Globus pallidus (tissue), 1 donor: ENCODE results near the gene PPP1R16B.

Experiments
- DNase-seq: peaks from one replicate; pipeline ENCODE4 v3.0.0-alpha.2; 2015; ENCODE audit warnings: low spot score

PPP1R16B gene

DNA sequence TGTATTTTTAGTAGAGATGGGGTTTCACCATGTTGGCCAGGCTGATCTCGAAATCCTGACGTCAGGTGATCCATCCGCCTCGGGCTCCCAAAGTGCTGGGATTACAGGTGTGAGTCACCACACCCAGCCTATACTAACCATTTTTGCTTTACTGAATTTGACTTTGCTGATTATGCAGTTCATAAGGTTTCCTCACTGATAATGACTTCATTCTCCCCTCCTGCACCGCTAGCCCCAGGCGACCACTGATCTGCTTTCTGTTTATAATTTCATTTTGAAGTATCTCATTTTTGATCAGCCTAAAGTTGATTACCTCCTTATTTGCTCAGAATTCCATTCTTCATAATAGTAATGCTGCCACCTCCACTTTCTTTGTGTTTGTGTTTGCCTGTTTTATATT is 72.0 kb downstream of the PPP1R16B start:
- no peak for DNase-seq

- DNase-seq: no peak
These were observed 73.4 kb downstream of the PPP1R16B start for GRCh38 chr20:38878866-38879265.

- DNase-seq: no peak
These were observed 75.6 kb downstream of the PPP1R16B start for GRCh38 chr20:38880952-38881735.

DNA sequence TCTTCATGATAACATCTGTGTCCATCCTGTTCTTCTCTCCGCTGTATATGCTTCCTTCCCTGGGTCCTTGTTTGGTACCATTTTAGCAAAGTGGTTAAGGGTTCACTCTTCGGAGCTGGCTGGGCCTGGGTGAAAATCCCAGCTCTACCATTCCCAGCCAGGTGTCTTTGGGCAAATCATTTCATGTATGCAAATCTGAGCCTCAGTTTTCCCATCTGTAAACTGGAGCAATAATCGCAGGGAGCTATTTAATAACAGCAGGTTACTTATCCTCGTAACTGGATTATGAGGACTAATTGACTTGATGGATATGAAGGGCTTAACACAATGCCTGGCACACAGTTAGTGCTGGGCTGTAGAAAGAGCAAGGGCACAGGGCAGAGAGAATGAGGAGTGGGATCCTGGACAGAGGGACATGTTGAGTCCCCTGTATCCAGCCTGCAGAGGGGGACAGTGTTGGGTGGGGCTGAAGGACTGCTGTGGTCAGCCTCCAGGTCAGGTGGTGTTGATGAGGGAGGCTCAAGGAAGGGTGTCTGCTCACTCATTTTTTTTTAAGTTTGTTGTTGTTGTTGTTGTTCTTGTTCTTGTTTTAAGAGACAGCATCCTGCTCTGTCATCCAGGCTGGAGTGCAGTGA is 76.4 kb downstream of the PPP1R16B start:
- no peak for DNase-seq

DNA sequence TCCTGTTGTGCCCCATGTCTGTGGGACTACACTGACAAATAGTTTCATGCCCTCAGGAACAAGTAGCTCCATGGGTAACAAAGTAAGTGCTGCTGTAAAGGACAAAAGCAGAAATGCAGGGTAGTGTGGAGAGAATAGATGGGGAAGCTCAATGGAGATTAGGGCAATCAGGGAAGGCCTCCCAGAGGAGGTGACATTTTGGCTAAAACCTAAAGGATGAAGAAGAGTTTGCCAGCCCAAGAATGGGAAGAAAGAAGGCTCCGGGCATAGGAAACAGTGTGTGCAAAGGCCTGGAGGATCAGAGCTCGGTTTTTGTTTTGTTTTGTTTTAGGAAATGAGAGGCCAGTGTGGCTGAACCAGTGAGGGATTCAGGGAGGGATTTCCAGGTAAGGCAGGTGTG is 77.1 kb downstream of the PPP1R16B start:
- DNase-seq: no peak

- no peak for DNase-seq
These were observed 77.8 kb downstream of the PPP1R16B start for GRCh38 chr20:38883081-38883980.

- DNase-seq: no peak
These were observed 78.7 kb downstream of the PPP1R16B start for GRCh38 chr20:38883981-38884733.

- DNase-seq: no peak
These were observed 79.9 kb downstream of the PPP1R16B start for GRCh38 chr20:38885357-38885756.

DNA sequence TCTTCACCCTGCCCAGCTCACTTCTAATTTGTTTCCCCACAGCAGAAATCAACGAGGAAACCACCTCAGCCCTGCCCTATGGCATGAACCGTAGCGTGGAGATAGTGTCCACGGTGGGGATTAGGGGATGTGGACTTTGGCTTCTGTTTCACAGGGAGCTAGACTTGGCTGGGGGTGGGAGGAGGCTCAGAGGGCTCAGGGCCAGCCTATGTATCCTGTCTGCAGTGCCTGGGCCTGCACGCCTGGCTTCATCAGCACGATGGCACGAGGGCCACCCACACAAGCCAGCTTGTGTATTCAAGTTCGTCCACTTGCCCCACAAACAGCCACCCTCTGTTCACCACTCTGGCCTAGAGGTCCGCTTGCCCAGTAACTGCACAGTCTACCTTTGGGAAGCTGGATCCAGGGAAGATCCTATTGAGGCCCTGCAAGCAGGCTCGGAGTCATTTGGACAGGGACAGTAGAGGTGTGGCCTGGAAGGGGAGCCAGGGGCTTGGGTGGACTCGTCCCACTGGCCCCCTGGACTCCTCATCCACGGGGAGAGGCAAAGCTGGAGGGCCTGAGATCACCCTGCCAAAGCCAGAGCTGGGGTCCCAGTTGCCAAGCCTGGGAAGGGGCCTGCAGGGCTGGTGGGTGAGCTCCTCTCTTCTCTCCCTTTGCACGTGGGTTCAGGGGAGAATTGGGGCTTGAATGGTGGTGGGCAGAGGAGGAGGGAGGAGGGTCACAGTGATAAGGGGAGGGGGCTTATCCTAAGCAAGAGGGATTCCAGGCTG is 82.7 kb downstream of the PPP1R16B start:
- peak; percentile 90 for DNase-seq

DNA sequence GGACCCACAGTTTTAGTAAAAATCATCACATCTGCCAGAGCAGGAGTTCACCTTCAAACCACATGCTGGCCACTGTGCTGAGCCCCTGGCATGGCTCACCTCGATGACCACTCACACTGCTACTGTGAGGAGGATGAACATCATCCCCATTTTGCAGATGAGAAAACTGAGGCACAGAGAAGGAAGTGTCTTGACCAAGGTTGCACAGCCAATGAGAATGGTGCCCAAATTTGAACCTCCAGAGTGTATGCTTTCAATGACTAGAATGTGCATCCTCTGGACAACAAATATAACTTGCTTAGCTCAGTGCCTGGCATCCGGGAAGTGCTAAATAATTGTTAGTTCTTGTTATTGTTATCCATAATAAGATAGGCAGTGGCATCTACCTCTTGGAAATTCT is 83.6 kb downstream of the PPP1R16B start:
- DNase-seq: no peak

- peak; percentile 99 for DNase-seq
These were observed 84.4 kb downstream of the PPP1R16B start for GRCh38 chr20:38889792-38890496.

- DNase-seq: no peak
These were observed 85.0 kb downstream of the PPP1R16B start for GRCh38 chr20:38890497-38890818.

- DNase-seq: peak; percentile 24
These were observed 86.8 kb downstream of the PPP1R16B start for GRCh38 chr20:38892091-38892981.

DNA sequence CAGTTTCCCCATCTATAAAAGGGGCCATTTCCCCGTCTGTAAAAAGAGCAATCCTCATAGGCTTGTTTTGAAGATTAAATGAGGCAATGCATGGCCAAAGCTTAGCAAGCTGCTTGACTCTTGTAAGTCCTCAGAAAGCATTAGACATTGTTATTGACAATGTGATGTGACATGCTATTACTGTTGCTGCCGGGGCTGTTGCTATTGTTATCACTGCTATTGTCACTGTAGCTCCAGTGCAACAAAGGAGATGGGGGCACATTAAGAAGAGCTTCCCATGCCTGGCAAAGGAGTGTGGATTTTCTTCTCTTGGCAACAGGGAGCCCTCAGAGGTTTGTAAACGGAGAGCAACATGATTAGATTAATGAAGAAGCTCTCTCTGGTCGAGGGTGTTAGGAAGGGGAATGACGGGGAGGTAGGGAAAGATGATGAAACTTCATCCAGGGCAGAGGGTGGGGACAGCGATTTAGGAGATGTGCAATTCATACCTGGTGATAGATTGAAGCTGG is 87.6 kb downstream of the PPP1R16B start:
- peak; percentile 28 for DNase-seq

DNA sequence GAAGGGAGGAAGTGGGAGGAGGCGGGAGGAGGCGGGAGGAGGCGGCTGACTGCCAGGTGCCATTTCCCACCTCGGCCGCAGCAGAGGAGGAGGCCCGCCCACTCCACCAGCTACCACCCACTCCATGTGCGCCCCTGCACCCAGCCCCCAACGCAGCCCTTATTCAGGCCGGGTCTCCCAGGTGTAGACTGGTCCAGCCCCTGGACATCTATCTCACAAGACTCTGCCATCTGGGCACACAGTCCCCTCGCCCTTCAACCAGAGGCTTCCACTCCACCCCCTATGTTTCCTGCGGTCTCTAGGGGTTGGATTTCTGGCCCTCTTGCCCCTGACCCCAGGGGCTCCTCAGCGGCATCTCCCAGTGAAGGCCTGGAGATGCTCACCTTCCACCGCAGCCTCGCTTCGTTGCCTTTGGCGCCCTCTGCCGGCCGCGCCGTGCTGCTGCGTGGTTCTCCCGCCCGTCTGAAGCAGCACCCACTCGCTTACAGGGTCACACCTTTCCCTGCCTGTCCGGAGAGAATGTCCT is 88.1 kb downstream of the PPP1R16B start:
- DNase-seq: peak; percentile 80

GRCh38 chr20:38894091-38894847 is 88.8 kb downstream of the PPP1R16B start:
- no peak for DNase-seq

DNA sequence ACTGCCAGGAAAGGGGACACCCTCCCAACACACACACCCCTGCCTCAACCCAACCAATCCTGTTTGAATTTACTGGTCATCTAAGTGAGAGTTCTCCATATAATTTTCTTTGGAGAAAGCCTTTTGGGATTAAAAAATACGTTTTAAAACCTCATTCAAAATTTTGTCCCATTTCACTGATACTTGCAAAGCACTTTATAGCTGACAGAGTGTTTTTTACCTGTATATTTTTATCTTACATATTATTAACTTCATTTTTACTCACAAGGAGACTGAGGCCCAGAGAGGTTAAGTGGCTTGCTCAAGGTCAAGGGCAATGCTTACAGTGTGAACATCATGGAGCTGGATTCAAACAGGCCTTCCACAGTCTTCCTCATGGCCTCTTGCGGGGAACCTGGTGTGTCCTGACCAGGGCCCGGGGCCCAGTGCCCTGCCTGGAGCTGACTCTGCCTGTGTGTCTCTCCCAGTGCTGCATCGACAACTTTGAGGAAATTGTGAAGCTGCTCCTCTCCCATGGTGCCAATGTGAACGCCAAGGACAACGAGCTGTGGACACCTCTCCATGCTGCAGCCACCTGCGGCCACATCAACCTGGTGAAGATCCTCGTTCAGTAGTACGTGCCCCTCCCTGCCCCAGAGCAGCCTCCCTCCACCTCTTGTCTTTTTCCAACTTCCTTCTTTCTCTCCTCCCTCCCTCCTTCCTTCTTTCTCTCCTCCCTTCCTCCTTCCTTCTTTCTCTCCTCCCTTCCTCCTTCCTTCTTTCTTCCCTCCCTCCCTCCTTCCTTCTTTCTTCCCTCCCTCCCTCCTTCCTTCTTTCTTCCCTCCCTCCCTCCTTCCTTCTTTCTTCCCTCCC is 89.8 kb downstream of the PPP1R16B start:
- DNase-seq: no peak
